Non-pigmented ciliary epithelial cell (primary cell): ENCODE measurements around the gene PPP4R4.
"Not testable (repeated sequence)": the region's sequence is repeated elsewhere in the genome, so short reads cannot be mapped to it uniquely, and the experiment has no call there.

Experiments used
- DNase-seq: peaks from one replicate; pipeline ENCODE4 v3.0.0-alpha.2; 2010; ENCODE audit warnings: low read depth

Gene PPP4R4

GRCh38 chr14:94143711-94144110, 30.4 kb upstream of the PPP4R4 start:
- DNase-seq: no peak

- DNase-seq: no peak
Observed at GRCh38 chr14:94144765-94145164, 29.4 kb upstream of the PPP4R4 start.

GRCh38 chr14:94145902-94146527, 28.1 kb upstream of the PPP4R4 start:
- DNase-seq: no peak

GRCh38 chr14:94152676-94153075, 21.4 kb upstream of the PPP4R4 start:
- no peak for DNase-seq

- no peak for DNase-seq
Observed at GRCh38 chr14:94153750-94154342, 20.3 kb upstream of the PPP4R4 start.

GRCh38 chr14:94156143-94156542, 18.0 kb upstream of the PPP4R4 start:
- not testable (repeated sequence) for DNase-seq

- no peak for DNase-seq
Observed at GRCh38 chr14:94157197-94157596, 16.9 kb upstream of the PPP4R4 start.

- DNase-seq: no peak
Observed at GRCh38 chr14:94158239-94158883, 15.8 kb upstream of the PPP4R4 start.

GRCh38 chr14:94161058-94161457, 13.1 kb upstream of the PPP4R4 start:
- DNase-seq: no peak

GRCh38 chr14:94161981-94162380, 12.1 kb upstream of the PPP4R4 start:
- no peak for DNase-seq

GRCh38 chr14:94162466-94162865, 11.7 kb upstream of the PPP4R4 start:
- DNase-seq: no peak

- no peak for DNase-seq
Observed at GRCh38 chr14:94163796-94164195, 10.3 kb upstream of the PPP4R4 start.

GRCh38 chr14:94164685-94165431, 9.3 kb upstream of the PPP4R4 start:
- DNase-seq: no peak

GRCh38 chr14:94165744-94166143, 8.4 kb upstream of the PPP4R4 start:
- DNase-seq: no peak

- DNase-seq: no peak
Observed at GRCh38 chr14:94170136-94170535, 4.0 kb upstream of the PPP4R4 start.

- DNase-seq: no peak
Observed at GRCh38 chr14:94171208-94171607, 2.9 kb upstream of the PPP4R4 start.

- no peak for DNase-seq
Observed at GRCh38 chr14:94172545-94172944, 1.6 kb upstream of the PPP4R4 start.

GRCh38 chr14:94173471-94173884, 644 bp upstream of the PPP4R4 start:
- DNase-seq: no peak

- no peak for DNase-seq
Observed at GRCh38 chr14:94174604-94175010, 485 bp downstream of the PPP4R4 start.

GRCh38 chr14:94175011-94175745, 1.1 kb downstream of the PPP4R4 start:
- DNase-seq: no peak

- DNase-seq: no peak
Observed at GRCh38 chr14:94175747-94176146, 1.6 kb downstream of the PPP4R4 start.

- no peak for DNase-seq
Observed at GRCh38 chr14:94176808-94177207, 2.7 kb downstream of the PPP4R4 start.
